ENCODE measurements around the gene NPFFR2.

Gene NPFFR2

GRCh38 chr4:72169861-72170260, 138.1 kb downstream of the NPFFR2 start:
- Histone ChIP-seq H3K79me2 (ENCODE audit: insufficient read depth, low read length) (no peaks in the 10 kb centered on the region), H3K4me1 (ENCODE audit: insufficient read depth, low read length, poor library complexity, severe bottlenecking) (no peaks in the 10 kb centered on the region), H3F3A (ENCODE audit: low read depth) (no peaks in the 10 kb centered on the region), H3K4me3 (ENCODE audit: low read length, poor library complexity, severe bottlenecking) (no peak overlapping the region), H4K20me1 (ENCODE audit: insufficient read depth, low read length, poor library complexity, severe bottlenecking) (no peaks in the 10 kb centered on the region), H3K27me3 (ENCODE audit: insufficient read depth, low read length, poor library complexity, severe bottlenecking) (no peaks in the 10 kb centered on the region), H3K9ac (ENCODE audit: low read depth, low read length, poor library complexity, severe bottlenecking) (no peak overlapping the region), H3K4me2 (ENCODE audit: low read depth, low read length, poor library complexity, severe bottlenecking) (no peak overlapping the region), H3K36me3 (ENCODE audit: insufficient read depth, low read length) (no peaks in the 10 kb centered on the region), H2AFZ (ENCODE audit: low read length) (no peak overlapping the region), H3K9me2 (replicated peaks; ENCODE audit: low read depth, low read length) (no peaks in the 10 kb centered on the region), H3K9me3 (ENCODE audit: insufficient read depth, low read depth, low read length) (no peaks in the 10 kb centered on the region)
- no peak for TF ChIP-seq CTCF (conservative IDR thresholded peaks at IDR 0.05; ENCODE audit: low read length)
- TF ChIP-seq EZH2phosphoT487 (IDR thresholded peaks at IDR 0.05; ENCODE audit: borderline replicate concordance): no peak

DNA sequence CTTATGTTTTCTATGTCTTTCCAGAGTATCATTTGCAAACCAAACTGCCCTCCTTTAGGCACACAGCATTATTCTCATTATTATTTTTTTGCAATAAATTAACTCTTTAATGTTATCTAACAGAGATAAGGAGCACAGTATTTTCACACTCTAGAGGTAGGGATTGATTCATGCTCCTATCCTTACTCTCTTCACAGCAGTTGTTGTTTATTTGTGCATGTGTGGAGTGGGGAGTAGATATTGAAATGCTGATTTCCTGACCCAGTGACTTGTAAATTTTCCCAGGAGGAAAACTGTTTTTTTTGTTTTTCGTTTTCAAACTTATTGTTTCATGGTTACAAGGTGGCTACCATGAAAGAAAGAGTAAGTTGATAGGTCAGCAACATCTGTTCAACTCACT, 140.0 kb downstream of the NPFFR2 start:
- H3K4me2 ChIP-seq (ENCODE audit: low read depth, low read length, poor library complexity, severe bottlenecking): no peak overlapping the region
- H3K36me3 ChIP-seq (ENCODE audit: insufficient read depth, low read length): no peaks in the 10 kb centered on the region
- H2AFZ ChIP-seq (ENCODE audit: low read length): no peak overlapping the region
- no peaks in the 10 kb centered on the region; the same call in 1 of the 2 replicates for H3K9me3 ChIP-seq (ENCODE audit: insufficient read depth, low read depth, low read length)
- no peaks in the 10 kb centered on the region for H3K4me1 ChIP-seq (ENCODE audit: insufficient read depth, low read length, poor library complexity, severe bottlenecking)
- no peaks in the 10 kb centered on the region for H3K9me2 ChIP-seq (replicated peaks; ENCODE audit: low read depth, low read length)
- H3K79me2 ChIP-seq (ENCODE audit: insufficient read depth, low read length): no peaks in the 10 kb centered on the region
- no peaks in the 10 kb centered on the region for H4K20me1 ChIP-seq (ENCODE audit: insufficient read depth, low read length, poor library complexity, severe bottlenecking)
- no peak for TF ChIP-seq EZH2phosphoT487 (IDR thresholded peaks at IDR 0.05; ENCODE audit: borderline replicate concordance)
- TF ChIP-seq CTCF (conservative IDR thresholded peaks at IDR 0.05; ENCODE audit: low read length): no peak
- no peaks in the 10 kb centered on the region for H3F3A ChIP-seq (ENCODE audit: low read depth)
- H3K4me3 ChIP-seq (ENCODE audit: low read length, poor library complexity, severe bottlenecking): no peak overlapping the region
- no peaks in the 10 kb centered on the region for H3K27me3 ChIP-seq (ENCODE audit: insufficient read depth, low read length, poor library complexity, severe bottlenecking)
- H3K9ac ChIP-seq (ENCODE audit: low read depth, low read length, poor library complexity, severe bottlenecking): no peak overlapping the region

- Histone ChIP-seq H3K9me2 (replicated peaks; ENCODE audit: low read depth, low read length) (no peaks in the 10 kb centered on the region), H2AFZ (ENCODE audit: low read length) (no peak overlapping the region), H3K79me2 (ENCODE audit: insufficient read depth, low read length) (no peaks in the 10 kb centered on the region), H3K4me1 (ENCODE audit: insufficient read depth, low read length, poor library complexity, severe bottlenecking) (no peaks in the 10 kb centered on the region), H3F3A (ENCODE audit: low read depth) (no peaks in the 10 kb centered on the region), H3K4me2 (ENCODE audit: low read depth, low read length, poor library complexity, severe bottlenecking) (no peak overlapping the region), H3K36me3 (ENCODE audit: insufficient read depth, low read length) (no peaks in the 10 kb centered on the region), H4K20me1 (ENCODE audit: insufficient read depth, low read length, poor library complexity, severe bottlenecking) (no peaks in the 10 kb centered on the region), H3K27me3 (ENCODE audit: insufficient read depth, low read length, poor library complexity, severe bottlenecking) (no peaks in the 10 kb centered on the region), H3K9ac (ENCODE audit: low read depth, low read length, poor library complexity, severe bottlenecking) (no peak overlapping the region), H3K9me3 (ENCODE audit: insufficient read depth, low read depth, low read length) (no peaks in the 10 kb centered on the region; the same call in 1 of the 2 replicates), H3K4me3 (ENCODE audit: low read length, poor library complexity, severe bottlenecking) (no peak overlapping the region)
- TF ChIP-seq CTCF (conservative IDR thresholded peaks at IDR 0.05; ENCODE audit: low read length) (no peak), EZH2phosphoT487 (IDR thresholded peaks at IDR 0.05; ENCODE audit: borderline replicate concordance) (no peak)
These were observed 147.5 kb downstream of the NPFFR2 start for GRCh38 chr4:72179342-72179741.
